GM12878 (cell line): ENCODE measurements around the gene TMPRSS9. TPM values are rescaled to one million over a fixed set of nuclear protein-coding genes. Genes with fewer than 3 reads are reported as not detected.

Experiments used
- BCLAF1 ChIP-seq: fragments of 450-650 bp; IDR thresholded peaks from 2 replicates; pipeline ENCODE4 v1.6.1; 2017; ENCODE audit warnings: antibody characterized with exemption, mild to moderate bottlenecking, moderate library complexity
- CHD1 ChIP-seq: IDR thresholded peaks from 2 replicates; pipeline ENCODE4 v1.6.1; 2012; ENCODE audit warnings: low read depth, low read length, improper control_type of control experiment
- ESRRA ChIP-seq: IDR thresholded peaks from 2 replicates; pipeline ENCODE4 v1.6.1; 2012; ENCODE audit warnings: mild to moderate bottlenecking, low read length, improper control_type of control experiment
- GATAD2B ChIP-seq: fragments of 450-650 bp; conservative IDR thresholded peaks from 2 replicates; pipeline ENCODE4 v1.6.1; 2017; ENCODE audit warnings: low read depth, mild to moderate bottlenecking, moderate library complexity
- HDAC2 ChIP-seq: fragments of 200-600 bp; sonication (generic); IDR thresholded peaks from 2 replicates; pipeline ENCODE4 v1.6.1; 2017
- KDM1A ChIP-seq: fragments of 200-600 bp; sonication (generic); IDR thresholded peaks from 2 replicates; pipeline ENCODE4 v1.6.1; 2016; ENCODE audit warnings: borderline replicate concordance
- MLLT1 ChIP-seq: fragments of 450-650 bp; IDR thresholded peaks from 2 replicates; pipeline ENCODE4 v1.6.1; 2016; ENCODE audit warnings: mild to moderate bottlenecking
- MTA3 ChIP-seq: IDR thresholded peaks from 2 replicates; pipeline ENCODE4 v1.6.1; 2012; ENCODE audit warnings: low read length, inconsistent platforms, borderline replicate concordance
- MXI1 ChIP-seq: fragments of 150-350 bp; IDR thresholded peaks from 2 replicates; pipeline ENCODE4 v1.6.1; 2011; ENCODE audit warnings: low read depth, mild to moderate bottlenecking, inconsistent platforms, low read length, improper control_type of control experiment
- NBN ChIP-seq: fragments of 450-650 bp; IDR thresholded peaks from 2 replicates; pipeline ENCODE4 v1.6.1; 2016
- NR2F1 ChIP-seq: fragments of 450-650 bp; conservative IDR thresholded peaks from 2 replicates; pipeline ENCODE4 v1.6.1; 2017; ENCODE audit warnings: mild to moderate bottlenecking
- POLR2AphosphoS2 ChIP-seq: IDR thresholded peaks from 2 replicates; pipeline ENCODE4 v1.6.1; 2011; ENCODE audit warnings: low read depth, mild to moderate bottlenecking, low read length, improper control_type of control experiment, moderate library complexity
- RBBP5 ChIP-seq: fragments of 200-600 bp; sonication (generic); conservative IDR thresholded peaks from 2 replicates; pipeline ENCODE4 v1.6.1; 2016
- SREBF1 ChIP-seq: IDR thresholded peaks from 2 replicates; pipeline ENCODE4 v1.6.1; 2012; ENCODE audit warnings: mild to moderate bottlenecking, low read length
- TAF1 ChIP-seq: IDR thresholded peaks from 2 replicates; pipeline ENCODE4 v1.6.1; 2011; ENCODE audit warnings: mild to moderate bottlenecking, low read depth, low read length, borderline replicate concordance
- ZNF687 ChIP-seq: fragments of 450-650 bp; IDR thresholded peaks from 2 replicates; pipeline ENCODE4 v1.6.1; 2017; ENCODE audit warnings: mild to moderate bottlenecking, moderate library complexity
- ZZZ3 ChIP-seq: IDR thresholded peaks from 2 replicates; pipeline ENCODE4 v1.6.1; 2011; ENCODE audit warnings: low read depth; ENCODE audit not compliant: control insufficient read depth, insufficient read length
- polyA plus RNA-seq, 11 experiments: library from polyadenylated mRNA; depleted of rRNA in 4 of 11; unstranded in 6 of 11; stranded (reverse) in 5 of 11; fragments of >200 nt; fragmentation: Nextera tagmentation in 4 of 11; fragmentation: Illumina TruSeq in 1 of 11; extraction: Ambion mirVana in 4 of 11; extraction: Trizol in 1 of 11; gene quantifications; 1 replicate in 1 of 11; 2 replicates in 10 of 11; pipeline versions ENCODE4 v1.2.1 to v1.2.3, GENCODE V29; 2011 to 2016; ENCODE audit warnings: inconsistent platforms in 2 of 11, missing spikeins in 2 of 11, low read depth in 1 of 11
- total RNA-seq, 4 experiments: library from RNA; depleted of rRNA in 3 of 4; stranded (reverse); fragments of >200 nt in 3 of 4; fragmentation: Illumina TruSeq in 1 of 4; extraction: Trizol in 1 of 4; gene quantifications; 2 replicates each; pipeline versions ENCODE4 v1.2.1 to v1.2.3, GENCODE V29; 2013 to 2021
- TF ChIP-seq, protein P1 (sequence below), 3 experiments: IDR thresholded peaks in 2 of 3; conservative IDR thresholded peaks in 1 of 3; 2 replicates each; pipeline ENCODE4 v1.5.1; 2011; ENCODE audit warnings: low read depth in 3 of 3, low read length in 3 of 3, mild to moderate bottlenecking in 3 of 3, control low read depth in 2 of 3, moderate library complexity in 2 of 3, inconsistent platforms in 1 of 3, mixed read lengths in 1 of 3; ENCODE audit not compliant: control insufficient read depth in 2 of 3, insufficient read depth in 1 of 3; ENCODE audit errors: extremely low read depth in 1 of 3

The TMPRSS9 gene
- total and polyA plus RNA-seq, 10 of the 15 experiments (the other 5 are each of a cell fraction or from before 2014, with no cell fraction given), result 0.24 TPM; not detected in 9

GRCh38 chr19:2455851-2456570 lies 95.9 kb downstream of the TMPRSS9 start (continued):
- no peak for TF ChIP-seq NR2F1
- TF ChIP-seq ESRRA, result no peak
- TF ChIP-seq POLR2AphosphoS2, result no peak
- no peak for TF ChIP-seq MTA3
- peak; percentile 11; the same call in 1 of the 2 replicates for TF ChIP-seq MXI1
- TF ChIP-seq NBN, result no peak
- TF ChIP-seq ZZZ3, result no peak
- no peak for TF ChIP-seq BCLAF1
- TF ChIP-seq GATAD2B, result peak; percentile 36; the same call in 1 of the 2 replicates
- TF ChIP-seq KDM1A, result no peak
- no peak for TF ChIP-seq CHD1
- no peak for TF ChIP-seq HDAC2
- TF ChIP-seq TAF1, result no peak
- TF ChIP-seq RBBP5, result no peak
- TF ChIP-seq MLLT1, result no peak
- no peak for TF ChIP-seq ZNF687
- TF ChIP-seq, protein P1, sequence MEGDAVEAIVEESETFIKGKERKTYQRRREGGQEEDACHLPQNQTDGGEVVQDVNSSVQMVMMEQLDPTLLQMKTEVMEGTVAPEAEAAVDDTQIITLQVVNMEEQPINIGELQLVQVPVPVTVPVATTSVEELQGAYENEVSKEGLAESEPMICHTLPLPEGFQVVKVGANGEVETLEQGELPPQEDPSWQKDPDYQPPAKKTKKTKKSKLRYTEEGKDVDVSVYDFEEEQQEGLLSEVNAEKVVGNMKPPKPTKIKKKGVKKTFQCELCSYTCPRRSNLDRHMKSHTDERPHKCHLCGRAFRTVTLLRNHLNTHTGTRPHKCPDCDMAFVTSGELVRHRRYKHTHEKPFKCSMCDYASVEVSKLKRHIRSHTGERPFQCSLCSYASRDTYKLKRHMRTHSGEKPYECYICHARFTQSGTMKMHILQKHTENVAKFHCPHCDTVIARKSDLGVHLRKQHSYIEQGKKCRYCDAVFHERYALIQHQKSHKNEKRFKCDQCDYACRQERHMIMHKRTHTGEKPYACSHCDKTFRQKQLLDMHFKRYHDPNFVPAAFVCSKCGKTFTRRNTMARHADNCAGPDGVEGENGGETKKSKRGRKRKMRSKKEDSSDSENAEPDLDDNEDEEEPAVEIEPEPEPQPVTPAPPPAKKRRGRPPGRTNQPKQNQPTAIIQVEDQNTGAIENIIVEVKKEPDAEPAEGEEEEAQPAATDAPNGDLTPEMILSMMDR (IDR thresholded peaks at IDR 0.05 in 2 of 3, conservative IDR thresholded peaks at IDR 0.05 in 1 of 3; ENCODE audit: control insufficient read depth in 2 of 3, extremely low read depth in 1 of 3, insufficient read depth in 1 of 3, low read depth in 3 of 3, low read length in 3 of 3), result no peak
- no peak for TF ChIP-seq SREBF1
